A673 (cell line): ENCODE measurements around the gene MAPK8. TPM values are rescaled to one million over a fixed set of nuclear protein-coding genes. Genes with fewer than 3 reads are reported as not detected.

ENCODE experiments used
- BruUV-seq: library from RNA; stranded (reverse); fragments of 400-500 nt; replicated peaks from 2 replicates; lab custom pipeline; 2021; lab: Mats Ljungman, UMichigan
- CTCF ChIA-PET: fragments of 300-600 bp; sonication (Branson Sonifier 250); formaldehyde crosslinking; loops from one replicate; lab custom pipeline; 2022; ENCODE audit warnings: antibody characterized with exemption; lab: Charles Lee
- POLR2A ChIA-PET: fragments of 300-600 bp; sonication (Branson Sonifier 250); formaldehyde crosslinking; loops from one replicate; lab custom pipeline; 2022; ENCODE audit warnings: antibody characterized with exemption; ENCODE audit not compliant: low non-redundant PET; lab: Charles Lee
- DNase-seq: peaks from one replicate; pipeline ENCODE4 v3.0.0-alpha.2; 2015; ENCODE audit warnings: low spot score
- H3K27ac ChIP-seq: fragments of 200-600 bp; sonication (generic); 2 replicates; pipeline ENCODE4 v1.5.1; 2016; ENCODE audit warnings: mixed run types, low read depth, mild to moderate bottlenecking, mixed read lengths, antibody characterized with exemption, low read length; ENCODE audit not compliant: poor library complexity, severe bottlenecking
- H3K27me3 ChIP-seq: fragments of 200-600 bp; sonication (generic); replicated peaks from 2 replicates; pipeline ENCODE4 v1.6.1; 2017; ENCODE audit warnings: mixed run types, low read depth, mild to moderate bottlenecking, mixed read lengths, antibody characterized with exemption, low read length; ENCODE audit not compliant: insufficient read depth, poor library complexity
- H3K36me3 ChIP-seq: fragments of 200-600 bp; sonication (generic); 2 replicates; pipeline ENCODE4 v1.6.1; 2016; ENCODE audit warnings: mixed run types, mild to moderate bottlenecking, mixed read lengths, antibody characterized with exemption, low read length; ENCODE audit not compliant: insufficient read depth, poor library complexity, severe bottlenecking
- H3K4me1 ChIP-seq: fragments of 200-600 bp; sonication (generic); 2 replicates; pipeline ENCODE4 v1.6.1; 2017; ENCODE audit warnings: mixed run types, mild to moderate bottlenecking, mixed read lengths, antibody characterized with exemption, low read length; ENCODE audit not compliant: insufficient read depth, poor library complexity, severe bottlenecking
- H3K4me3 ChIP-seq: fragments of 200-600 bp; sonication (generic); 2 replicates; pipeline ENCODE4 v1.5.1; 2016; ENCODE audit warnings: low read depth, mixed run types, mild to moderate bottlenecking, mixed read lengths, low read length; ENCODE audit not compliant: poor library complexity, severe bottlenecking
- H3K9me3 ChIP-seq: fragments of 200-600 bp; sonication (generic); 2 replicates; pipeline ENCODE4 v1.6.1; 2016; ENCODE audit warnings: mixed run types, low read depth, mild to moderate bottlenecking, mixed read lengths, antibody characterized with exemption, low read length; ENCODE audit not compliant: poor library complexity, severe bottlenecking
- CTCF ChIP-seq: fragments of 300-800, 200-600 bp; sonication (generic); conservative IDR thresholded peaks from 2 replicates; pipeline ENCODE4 v1.5.1; 2017; ENCODE audit warnings: low read depth, mild to moderate bottlenecking, antibody characterized with exemption, low read length, moderate library complexity, mixed read lengths
- EZH2 ChIP-seq: fragments of 200-600 bp; sonication (generic); IDR thresholded peaks from 2 replicates; pipeline ENCODE4 v1.6.1; 2017; ENCODE audit warnings: borderline replicate concordance, low read depth, mild to moderate bottlenecking, mixed read lengths, antibody characterized with exemption, low read length; ENCODE audit not compliant: poor library complexity, severe bottlenecking
- intact Hi-C: fragments of 100-400 bp; cut with micrococcal nuclease; formaldehyde crosslinking; loops from one replicate; pipeline ENCODE4 v1.10.0; 2022; ENCODE audit not compliant: unreplicated experiment
- total RNA-seq: library from RNA; stranded (reverse); gene quantifications from 2 replicates; pipeline ENCODE4 v1.2.3, GENCODE V29; 2021

MAPK8 gene
- total RNA-seq, 1 experiment from 2014 or later, result 52.0 TPM

- intact Hi-C loops, result no loop called here
- Histone ChIP-seq H3K27ac (no peak overlapping the region), H3K4me3 (no peak overlapping the region), H3K36me3 (no peaks in the 10 kb centered on the region), H3K27me3 (no peaks in the 10 kb centered on the region), H3K4me1 (no peaks in the 10 kb centered on the region), H3K9me3 (no peaks in the 10 kb centered on the region)
- DNase-seq, result no peak
- CTCF ChIA-PET, result no interaction called here
- POLR2A ChIA-PET, result no interaction called here
- BruUV-seq, result no TSS peak
- TF ChIP-seq EZH2, result no peak
- no peak for TF ChIP-seq CTCF
Measured at GRCh38 chr10:48336978-48337599, 30.6 kb downstream of the MAPK8 start.

DNA sequence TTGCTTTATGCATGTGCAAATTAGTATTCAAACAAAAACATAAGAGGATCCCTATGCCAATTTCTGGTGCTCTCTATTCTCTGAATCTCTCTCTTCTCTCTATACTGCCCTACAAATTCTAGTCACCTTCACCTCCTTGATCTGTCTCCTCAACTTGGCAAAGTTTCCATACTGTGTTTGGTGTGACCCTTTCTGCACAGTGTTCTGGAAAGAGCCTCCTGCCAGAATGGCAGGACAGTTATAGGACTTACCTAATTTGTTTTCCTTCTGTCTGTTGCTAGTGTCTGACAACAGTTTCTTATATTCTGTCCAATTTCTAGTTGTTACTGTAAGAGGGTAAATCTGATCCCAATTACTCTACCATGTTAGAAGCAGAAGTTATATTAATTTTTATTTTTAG, 34.3 kb downstream of the MAPK8 start:
- H3K4me3 ChIP-seq, result no peak overlapping the region
- no peaks in the 10 kb centered on the region for H3K36me3 ChIP-seq
- TF ChIP-seq CTCF, result no peak
- TF ChIP-seq EZH2, result no peak
- ChIA-PET CTCF (no interaction called here), POLR2A (no interaction called here)
- no peaks in the 10 kb centered on the region for H3K4me1 ChIP-seq
- no peak overlapping the region for H3K27ac ChIP-seq
- intact Hi-C loops, result no loop called here
- no TSS peak for BruUV-seq
- no peaks in the 10 kb centered on the region for H3K9me3 ChIP-seq
- H3K27me3 ChIP-seq, result no peaks in the 10 kb centered on the region
- DNase-seq, result no peak

GRCh38 chr10:48343106-48343505, 36.6 kb downstream of the MAPK8 start:
- Histone ChIP-seq H3K36me3 (no peaks in the 10 kb centered on the region), H3K27me3 (no peaks in the 10 kb centered on the region), H3K4me1 (no peaks in the 10 kb centered on the region), H3K27ac (no peak overlapping the region), H3K9me3 (no peaks in the 10 kb centered on the region), H3K4me3 (no peak overlapping the region)
- TF ChIP-seq CTCF (no peak), EZH2 (no peak)
- DNase-seq, result no peak
- POLR2A ChIA-PET, result no interaction called here
- CTCF ChIA-PET, result no interaction called here
- BruUV-seq, result no TSS peak
- intact Hi-C loops, result no loop called here
